ENCODE data around the gene NANOGP8. TPM values are rescaled to one million over a fixed set of nuclear protein-coding genes. Genes with fewer than 3 reads are reported as not detected.
"Not testable (repeated sequence)": the region's sequence is repeated elsewhere in the genome, so short reads cannot be mapped to it uniquely, and the experiment has no call there.

The NANOGP8 gene
- polyA plus RNA-seq, 1 donor from 2014 or later: not detected

DNA sequence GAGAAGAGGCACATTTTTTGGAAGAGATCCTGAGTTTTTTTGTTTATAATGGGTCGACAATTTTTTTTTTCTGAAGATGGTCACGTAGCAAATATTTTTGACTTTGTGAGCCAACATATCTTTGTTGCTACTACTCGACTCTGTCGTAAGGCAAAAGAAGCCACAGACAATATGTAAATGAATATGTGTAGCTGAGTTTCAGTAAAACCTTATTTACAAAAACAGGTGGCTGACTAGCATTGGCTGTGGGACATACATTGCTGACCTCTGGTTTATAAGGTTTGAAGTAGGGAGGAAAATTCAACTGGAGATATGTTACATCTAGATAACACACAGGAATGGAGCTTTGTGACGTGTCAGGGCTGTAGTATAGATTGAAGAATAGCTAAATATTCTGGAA is 22.5 kb upstream of the NANOGP8 start:
- no peaks in the 10 kb centered on the region for H3K27me3 Mint-ChIP-seq
- peaks cover 4% of the 10 kb centered on the region for H3K36me3 Mint-ChIP-seq
- H3K9me3 Mint-ChIP-seq: no peaks in the 10 kb centered on the region
- H3K4me3 Mint-ChIP-seq: no peak overlapping the region
- no peak overlapping the region for H3K27ac Mint-ChIP-seq
- H3K4me1 Mint-ChIP-seq: no peaks in the 10 kb centered on the region

DNA sequence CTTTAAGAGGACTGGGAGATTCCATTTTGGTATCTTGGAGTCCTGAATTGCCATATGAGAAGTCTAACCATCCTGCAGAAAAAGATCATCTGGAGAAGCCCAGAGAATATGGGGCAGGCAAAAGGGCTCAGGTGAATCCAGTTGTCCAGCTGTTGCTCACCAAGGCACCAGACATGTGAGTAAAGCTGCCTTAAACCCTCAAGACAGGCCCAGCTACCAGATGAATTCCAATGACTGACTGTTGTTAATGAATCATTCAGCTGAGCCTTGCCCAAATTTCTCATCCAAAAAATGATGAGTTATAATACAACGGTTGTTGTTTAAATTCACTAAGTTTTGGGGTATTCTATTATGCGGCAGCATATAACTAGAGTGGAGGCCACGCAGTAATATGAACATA is 22.0 kb upstream of the NANOGP8 start:
- Mint-ChIP-seq H3K4me3 (no peak overlapping the region), H3K36me3 (peaks cover 4% of the 10 kb centered on the region), H3K9me3 (no peaks in the 10 kb centered on the region), H3K27ac (no peak overlapping the region), H3K27me3 (no peaks in the 10 kb centered on the region), H3K4me1 (no peaks in the 10 kb centered on the region)

DNA sequence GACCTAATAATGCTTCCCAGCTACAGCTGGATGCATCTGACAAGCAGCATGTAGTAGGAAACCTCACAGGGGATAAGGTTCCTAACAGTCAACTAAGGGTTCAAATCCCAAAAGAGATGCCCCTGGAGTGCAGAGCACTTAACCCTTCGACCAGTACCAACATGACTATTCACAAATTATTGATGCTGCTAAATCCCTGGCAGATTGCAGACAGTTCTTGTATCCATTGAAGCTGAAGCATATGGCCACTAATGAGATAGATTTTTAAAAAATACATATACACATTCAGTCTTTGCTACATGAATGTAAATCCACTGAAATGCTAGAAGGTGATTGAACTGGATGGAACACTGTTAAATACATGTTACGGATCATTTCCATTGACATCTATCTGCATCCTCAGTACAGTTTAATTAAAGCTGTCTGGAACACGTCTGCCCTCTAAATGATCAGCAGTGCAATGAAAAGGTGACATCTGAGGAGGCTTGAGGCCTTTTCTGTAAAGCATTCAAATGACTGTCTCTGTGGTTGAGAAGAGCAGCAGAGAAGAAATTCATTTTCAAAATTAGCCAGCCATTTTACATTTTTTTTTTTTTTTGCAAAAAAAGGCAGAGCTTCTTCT is 19.5 kb upstream of the NANOGP8 start:
- H3K27ac Mint-ChIP-seq: no peak overlapping the region
- H3K4me3 Mint-ChIP-seq: no peak overlapping the region
- H3K36me3 Mint-ChIP-seq: peaks cover 2% of the 10 kb centered on the region

DNA sequence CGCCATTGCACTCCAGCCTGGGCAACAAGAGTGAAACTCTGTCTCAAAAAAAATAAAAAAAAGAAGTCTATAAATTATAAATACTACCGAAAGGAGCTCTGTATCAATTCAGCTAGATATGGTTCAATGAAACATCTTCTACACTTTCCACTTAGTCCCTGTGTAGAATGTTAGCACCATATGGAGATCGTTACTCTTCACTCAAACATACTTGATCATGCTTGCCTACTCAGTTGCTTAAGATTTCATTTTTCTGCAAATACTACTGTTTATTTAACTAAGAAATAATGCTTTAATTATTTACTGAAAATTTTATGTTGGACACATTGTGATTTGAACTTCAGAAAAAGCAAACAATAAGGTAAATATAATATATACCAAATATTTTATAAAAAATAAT is 17.1 kb upstream of the NANOGP8 start:
- no peaks in the 10 kb centered on the region for H3K9me3 Mint-ChIP-seq
- no peaks in the 10 kb centered on the region for H3K4me1 Mint-ChIP-seq
- H3K4me3 Mint-ChIP-seq: no peak overlapping the region
- H3K36me3 Mint-ChIP-seq: peaks cover 2% of the 10 kb centered on the region
- no peak overlapping the region for H3K27ac Mint-ChIP-seq
- H3K27me3 Mint-ChIP-seq: no peaks in the 10 kb centered on the region

More for the DNA sequence above, 19.5 kb upstream of the NANOGP8 start:
- no peaks in the 10 kb centered on the region for H3K9me3 Mint-ChIP-seq
- no peaks in the 10 kb centered on the region for H3K4me1 Mint-ChIP-seq
- H3K27me3 Mint-ChIP-seq: no peaks in the 10 kb centered on the region

DNA sequence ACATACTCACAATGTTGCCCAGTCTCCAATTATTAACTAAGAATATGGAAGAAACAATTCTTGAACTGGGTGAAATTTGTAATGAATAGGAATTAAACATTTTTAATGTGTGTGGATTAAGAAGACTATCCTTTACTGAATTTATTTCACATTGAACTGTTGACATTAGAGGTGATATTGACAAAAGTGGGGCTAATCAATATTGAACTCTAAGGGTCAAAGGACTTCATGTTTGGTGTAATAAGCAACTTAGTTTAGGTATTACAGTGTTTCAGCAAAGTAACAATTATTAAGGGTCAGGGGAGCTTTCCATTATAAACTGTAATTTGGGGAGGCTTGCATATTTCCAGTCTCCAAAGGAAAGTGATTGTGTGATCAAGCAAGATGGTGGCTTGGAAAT is 16.2 kb upstream of the NANOGP8 start:
- H3K27me3 Mint-ChIP-seq: no peaks in the 10 kb centered on the region
- H3K4me1 Mint-ChIP-seq: no peaks in the 10 kb centered on the region
- H3K36me3 Mint-ChIP-seq: peaks cover 2% of the 10 kb centered on the region
- no peaks in the 10 kb centered on the region for H3K9me3 Mint-ChIP-seq
- H3K27ac Mint-ChIP-seq: no peak overlapping the region
- H3K4me3 Mint-ChIP-seq: no peak overlapping the region

DNA sequence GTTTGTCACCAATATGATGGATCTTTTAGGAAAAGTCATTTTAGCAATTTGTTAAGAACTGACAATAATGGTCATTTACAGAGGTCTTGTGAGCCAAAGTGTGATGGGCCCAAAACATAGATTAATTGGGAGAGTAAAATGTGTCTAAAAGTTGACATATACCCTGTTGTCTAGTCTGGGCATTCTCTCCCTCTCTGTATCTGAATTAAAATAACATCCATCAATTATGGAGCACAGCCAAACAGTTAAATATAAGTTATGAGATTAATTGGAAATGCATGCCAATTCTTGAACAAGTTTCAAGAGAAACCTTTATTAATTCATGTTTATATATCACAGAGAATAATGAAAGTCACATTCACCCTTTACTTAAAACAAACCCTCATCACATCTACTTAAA is 13.6 kb upstream of the NANOGP8 start:
- no peaks in the 10 kb centered on the region for H3K36me3 Mint-ChIP-seq
- no peaks in the 10 kb centered on the region for H3K4me1 Mint-ChIP-seq
- no peak overlapping the region for H3K27ac Mint-ChIP-seq
- H3K9me3 Mint-ChIP-seq: no peaks in the 10 kb centered on the region
- H3K27me3 Mint-ChIP-seq: no peaks in the 10 kb centered on the region
- no peak overlapping the region for H3K4me3 Mint-ChIP-seq

DNA sequence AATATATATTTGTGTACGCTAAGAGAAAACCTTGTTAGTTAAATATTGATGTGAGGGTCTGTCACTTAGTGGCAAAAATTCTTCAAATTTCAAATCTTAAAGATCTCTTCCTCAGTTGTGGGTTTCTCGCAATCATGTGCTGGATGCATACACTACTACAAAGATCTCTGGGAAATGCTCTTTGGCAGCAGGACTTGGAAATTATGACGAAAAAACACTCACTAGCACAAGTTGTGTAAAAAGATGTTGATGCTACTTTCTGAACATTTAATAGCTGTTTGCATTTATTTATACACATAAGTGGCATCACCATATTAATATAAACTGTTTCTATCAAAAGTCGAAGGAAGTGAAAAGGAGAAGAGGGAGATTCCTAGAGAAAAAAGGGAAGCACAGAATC is 10.8 kb upstream of the NANOGP8 start:
- H3K36me3 Mint-ChIP-seq: peaks cover 2% of the 10 kb centered on the region
- H3K4me1 Mint-ChIP-seq: no peaks in the 10 kb centered on the region
- H3K27me3 Mint-ChIP-seq: no peaks in the 10 kb centered on the region
- H3K27ac Mint-ChIP-seq: no peak overlapping the region
- H3K4me3 Mint-ChIP-seq: no peak overlapping the region
- H3K9me3 Mint-ChIP-seq: peaks cover 0 to 2% (median 0%) of the 10 kb centered on the region in 3 donors

DNA sequence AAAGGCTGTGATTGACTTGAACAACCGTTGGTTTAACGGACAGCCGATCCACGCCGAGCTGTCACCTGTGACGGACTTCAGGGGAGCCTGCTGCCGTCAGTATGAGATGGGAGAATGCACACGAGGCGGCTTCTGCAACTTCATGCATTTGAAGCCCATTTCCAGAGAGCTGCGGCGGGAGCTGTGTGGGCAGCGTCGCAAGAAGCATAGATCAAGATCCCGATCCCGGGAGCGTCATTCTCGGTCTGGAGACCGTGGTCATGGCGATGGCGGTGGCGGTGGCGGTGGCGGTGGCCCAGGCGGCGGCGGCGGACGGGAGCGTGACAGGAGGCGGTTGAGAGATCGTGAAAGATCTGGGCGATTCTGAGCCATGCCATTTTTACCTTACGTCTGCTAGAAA is 7.8 kb upstream of the NANOGP8 start:
- Mint-ChIP-seq H3K9me3 (peaks cover 0 to 2% (median 0%) of the 10 kb centered on the region in 3 donors), H3K36me3 (peaks cover 2% of the 10 kb centered on the region), H3K27ac (no peak overlapping the region), H3K27me3 (peaks cover 1% of the 10 kb centered on the region), H3K4me3 (no peak overlapping the region), H3K4me1 (no peaks in the 10 kb centered on the region)

DNA sequence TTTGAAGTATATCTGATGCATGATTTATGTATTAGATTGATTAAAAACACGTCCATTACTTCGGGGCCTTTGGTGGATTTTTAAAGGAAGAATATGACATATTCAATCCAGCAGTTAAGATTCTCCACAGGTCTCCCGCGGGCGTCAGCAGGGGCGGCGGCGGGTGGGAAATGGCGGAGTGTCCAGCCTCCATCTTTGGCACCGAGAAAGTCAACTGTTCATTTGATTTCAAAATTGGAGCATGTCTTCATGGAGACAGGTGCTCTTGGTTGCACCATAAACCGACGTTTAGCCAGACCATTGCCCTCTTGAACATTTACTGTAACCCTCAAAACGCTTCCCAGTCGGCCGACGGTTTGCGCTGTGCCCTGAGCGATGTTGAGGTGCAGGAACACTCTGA is 7.2 kb upstream of the NANOGP8 start:
- Mint-ChIP-seq H3K36me3 (peaks cover 2% of the 10 kb centered on the region), H3K4me3 (no peak overlapping the region), H3K9me3 (peaks cover 0 to 2% (median 0%) of the 10 kb centered on the region in 3 donors), H3K4me1 (no peaks in the 10 kb centered on the region), H3K27me3 (peaks cover 1% of the 10 kb centered on the region), H3K27ac (no peak overlapping the region)

DNA sequence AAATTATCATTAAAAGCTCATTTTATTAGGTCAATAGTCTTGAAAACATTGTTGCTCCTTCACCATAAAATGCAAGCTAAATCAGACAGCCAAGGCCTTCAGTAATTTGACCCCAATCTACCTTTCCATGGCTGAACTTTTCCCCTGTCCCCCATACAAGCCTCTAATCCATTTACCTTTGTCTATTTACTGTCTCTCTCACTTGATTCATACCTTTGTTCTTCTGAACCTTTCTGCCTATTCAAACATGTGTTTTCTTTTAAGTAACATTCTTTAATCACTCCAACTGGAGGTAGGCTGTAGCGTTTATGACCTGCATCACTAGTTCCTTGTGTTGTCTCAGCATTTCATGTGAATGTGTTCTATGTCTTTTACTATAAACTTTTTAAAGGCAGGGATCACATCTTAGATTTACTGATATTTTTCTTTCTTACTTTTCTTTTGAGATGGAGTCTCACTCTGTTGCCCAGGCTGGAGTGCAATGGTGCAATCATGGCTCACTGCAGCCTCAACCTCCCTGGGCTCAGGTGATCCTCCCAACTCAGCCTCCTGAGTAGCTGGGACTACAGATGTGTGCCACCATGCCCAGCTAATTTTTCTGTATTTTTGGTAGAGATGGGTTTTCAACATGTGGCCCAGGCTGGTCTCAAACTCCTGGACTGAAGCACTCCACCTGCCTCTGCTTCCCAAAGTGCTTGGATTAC is 5.2 kb upstream of the NANOGP8 start:
- Mint-ChIP-seq H3K9me3 (peaks cover 0 to 2% (median 0%) of the 10 kb centered on the region in 3 donors), H3K27me3 (peaks cover 4% of the 10 kb centered on the region), H3K4me3 (no peak overlapping the region), H3K36me3 (peaks cover 2% of the 10 kb centered on the region), H3K4me1 (no peaks in the 10 kb centered on the region), H3K27ac (no peak overlapping the region)

DNA sequence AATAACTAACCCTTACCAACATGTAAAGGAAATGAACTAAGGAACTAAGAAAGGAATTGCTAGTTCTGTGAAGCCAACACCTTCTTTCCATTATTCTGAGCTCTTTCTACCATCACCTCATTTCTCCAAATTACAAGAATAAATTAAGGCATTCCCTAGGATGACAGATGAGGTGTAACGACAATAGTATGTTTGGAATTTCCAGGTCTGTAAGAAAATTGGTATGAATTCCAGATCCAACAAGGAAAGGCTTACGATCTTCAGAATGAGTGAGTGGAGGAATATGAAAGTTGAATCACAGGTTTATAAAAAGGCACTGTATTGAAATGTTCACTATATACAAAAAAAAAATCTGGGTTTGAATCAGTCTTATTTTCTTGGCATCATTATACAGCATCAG is 4.5 kb upstream of the NANOGP8 start:
- peaks cover 4% of the 10 kb centered on the region for H3K27me3 Mint-ChIP-seq
- no peak overlapping the region for H3K27ac Mint-ChIP-seq
- H3K36me3 Mint-ChIP-seq: peaks cover 2% of the 10 kb centered on the region
- peaks cover 0 to 2% (median 0%) of the 10 kb centered on the region in 3 donors for H3K9me3 Mint-ChIP-seq
- H3K4me3 Mint-ChIP-seq: no peak overlapping the region
- no peaks in the 10 kb centered on the region for H3K4me1 Mint-ChIP-seq

DNA sequence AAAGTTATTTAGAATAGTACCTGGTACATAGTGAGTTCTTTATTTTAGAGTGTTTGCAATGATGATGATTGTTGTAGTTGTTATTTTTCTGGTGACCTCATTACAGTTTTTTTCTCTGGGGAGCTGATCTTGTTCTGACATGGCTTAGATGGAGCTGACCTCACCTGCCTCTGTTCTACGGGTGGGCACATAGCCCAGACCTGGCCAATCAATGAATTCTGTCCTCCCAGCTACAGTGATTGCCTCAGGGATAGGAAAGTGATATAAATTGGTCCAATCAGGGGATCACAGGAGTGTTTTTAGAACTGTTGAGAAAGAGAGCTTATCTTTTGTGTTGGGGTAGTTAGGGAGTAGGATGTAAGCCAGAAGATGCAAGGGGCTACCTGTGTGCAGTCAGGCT is 3.2 kb upstream of the NANOGP8 start:
- Mint-ChIP-seq H3K27ac (no peak overlapping the region), H3K27me3 (peaks cover 4% of the 10 kb centered on the region), H3K4me3 (no peak overlapping the region), H3K9me3 (peaks cover 0 to 2% (median 0%) of the 10 kb centered on the region in 3 donors), H3K4me1 (no peaks in the 10 kb centered on the region), H3K36me3 (peaks cover 2% of the 10 kb centered on the region)

DNA sequence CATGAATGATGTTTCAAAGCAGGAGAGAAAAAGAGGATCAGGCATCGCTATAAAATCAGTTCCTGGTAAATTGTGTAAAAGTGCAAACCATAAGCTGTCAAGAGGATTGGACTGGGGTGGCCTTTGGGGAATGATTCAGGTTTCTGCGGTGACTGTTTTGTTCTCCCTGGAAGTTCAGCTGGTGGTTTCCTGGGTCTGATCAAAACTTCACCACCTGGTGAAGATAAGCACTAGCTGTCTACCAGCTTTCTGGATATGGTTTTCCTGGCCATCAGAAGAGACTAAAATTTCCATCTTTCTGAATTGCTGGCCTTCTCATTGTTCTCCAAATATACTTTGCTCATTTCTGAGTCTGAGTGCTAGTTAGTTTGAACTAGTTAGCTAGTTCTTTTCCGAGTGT is 2.7 kb upstream of the NANOGP8 start:
- Mint-ChIP-seq H3K36me3 (no peaks in the 10 kb centered on the region), H3K27ac (no peak overlapping the region), H3K4me1 (no peaks in the 10 kb centered on the region), H3K9me3 (peaks cover 0 to 2% (median 0%) of the 10 kb centered on the region in 3 donors), H3K4me3 (no peak overlapping the region), H3K27me3 (peaks cover 4% of the 10 kb centered on the region)

DNA sequence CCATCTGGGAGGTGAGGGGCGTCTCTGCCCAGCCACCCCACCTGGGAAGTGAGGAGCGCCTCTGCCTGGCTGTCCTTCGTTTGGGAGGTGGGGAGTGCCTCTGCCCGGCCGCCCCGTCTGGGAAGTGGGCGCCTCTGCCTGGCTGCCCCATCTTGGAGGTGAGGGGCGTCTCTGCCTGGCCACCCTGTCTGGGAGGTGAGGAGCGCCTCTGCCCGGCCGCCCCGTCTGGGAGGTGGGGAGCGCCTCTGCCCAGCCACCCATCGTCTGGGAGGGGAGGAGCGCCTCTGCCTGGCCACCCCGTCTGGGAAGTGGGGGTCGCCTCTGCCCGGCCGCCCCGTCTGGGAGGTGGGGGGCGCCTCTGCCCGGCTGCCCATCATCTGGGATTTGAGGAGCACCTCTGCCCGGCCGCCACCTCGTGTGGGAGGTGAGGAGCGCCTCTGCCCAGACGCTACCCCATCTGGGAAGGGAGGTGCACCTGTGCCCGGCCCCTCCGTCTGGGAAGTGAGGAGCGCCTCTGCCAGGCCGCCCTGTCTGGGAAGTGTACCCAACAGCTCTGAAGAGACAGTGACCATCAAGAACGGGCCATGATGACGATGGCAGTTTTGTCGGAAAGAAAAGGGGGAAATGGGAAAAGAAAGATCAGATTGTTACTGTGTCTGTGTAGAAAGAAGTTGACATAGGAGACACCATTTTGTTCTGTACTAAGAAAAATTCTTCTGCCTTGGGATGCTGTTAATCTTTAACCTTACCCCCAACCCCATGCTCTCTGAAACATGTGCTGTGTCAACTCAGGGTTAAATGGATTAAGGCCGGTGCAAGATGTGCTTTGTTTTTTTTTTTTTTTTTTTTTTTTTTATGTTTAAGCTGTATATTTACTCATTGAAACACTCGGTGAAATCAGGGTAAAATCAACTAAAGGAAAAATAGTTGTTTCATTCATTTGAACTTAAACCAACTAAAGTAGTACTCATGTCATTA is 2.4 kb downstream of the NANOGP8 start:
- H3K4me3 Mint-ChIP-seq, H3K27me3 Mint-ChIP-seq, H3K36me3 Mint-ChIP-seq, H3K27ac Mint-ChIP-seq, H3K9me3 Mint-ChIP-seq, H3K4me1 Mint-ChIP-seq: not testable (repeated sequence)

DNA sequence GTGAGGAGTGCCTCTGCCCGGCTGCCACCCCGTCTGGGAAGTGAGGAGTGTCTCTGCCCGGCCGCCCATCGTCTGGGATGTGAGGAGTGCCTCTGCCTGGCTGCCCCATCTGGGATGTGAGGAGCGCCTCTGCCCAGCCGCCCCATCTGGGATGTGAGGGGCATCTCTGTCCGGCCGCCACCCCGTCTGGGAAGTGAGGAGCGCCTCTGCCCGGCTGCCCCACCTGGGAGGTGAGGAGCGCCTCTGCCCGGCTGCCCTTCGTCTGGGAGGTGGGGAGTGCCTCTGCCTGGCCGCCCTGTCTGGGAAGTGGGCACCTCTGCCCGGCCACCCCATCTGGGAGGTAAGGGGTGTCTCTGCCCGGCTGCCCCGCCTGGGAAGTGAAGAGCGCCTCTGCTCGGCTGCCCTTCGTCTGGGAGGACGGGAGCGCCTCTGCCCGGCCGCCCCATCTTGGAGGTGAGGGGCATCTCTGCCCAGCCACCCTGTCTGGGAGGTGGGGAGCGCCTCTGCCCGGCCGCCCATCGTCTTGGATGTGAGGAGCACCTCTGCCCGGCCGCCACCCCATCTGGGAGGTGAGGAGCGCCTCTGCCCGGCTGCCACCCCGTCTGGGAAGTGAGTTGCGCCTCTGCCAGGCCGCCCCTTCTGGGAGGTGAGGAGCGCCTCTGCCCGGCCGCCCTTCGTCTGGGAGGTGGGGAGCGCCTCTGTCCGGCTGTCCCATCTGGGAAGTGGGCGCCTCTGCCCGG is 3.3 kb downstream of the NANOGP8 start:
- H3K27me3 Mint-ChIP-seq, H3K4me1 Mint-ChIP-seq, H3K4me3 Mint-ChIP-seq, H3K9me3 Mint-ChIP-seq, H3K27ac Mint-ChIP-seq, H3K36me3 Mint-ChIP-seq: not testable (repeated sequence)
